Osteoblast (primary cell): ENCODE data around the gene NOL7. TPM values are rescaled to one million over a fixed set of nuclear protein-coding genes. Genes with fewer than 3 reads are reported as not detected.
A peak's percentile ranks its signal among the peaks of the same experiment; 100 is the strongest.

ENCODE experiments used
- DNase-seq: peaks from one replicate; pipeline ENCODE4 v3.0.0; 2011; ENCODE audit warnings: low spot score, mixed read lengths; ENCODE audit not compliant: insufficient read length; ENCODE audit errors: missing footprints
- H2AFZ ChIP-seq: 2 replicates; pipeline ENCODE4 v1.6.0; 2011; ENCODE audit warnings: mild to moderate bottlenecking, low read length
- H3K27ac ChIP-seq: 2 replicates; pipeline ENCODE4 v1.5.1; 2011; ENCODE audit warnings: mild to moderate bottlenecking, low read depth, low read length, moderate library complexity
- H3K27me3 ChIP-seq: 2 replicates; pipeline ENCODE4 v1.6.0; 2012; ENCODE audit warnings: mild to moderate bottlenecking, control low read depth, inconsistent platforms, low read length, moderate library complexity; ENCODE audit not compliant: insufficient read depth
- H3K36me3 ChIP-seq: 2 replicates; pipeline ENCODE4 v1.5.1; 2011; ENCODE audit warnings: mild to moderate bottlenecking, low read length, control low read depth, moderate library complexity; ENCODE audit not compliant: insufficient read depth
- H3K4me1 ChIP-seq: 2 replicates; pipeline ENCODE4 v1.5.1; 2011; ENCODE audit warnings: mild to moderate bottlenecking, low read length, control low read depth, moderate library complexity; ENCODE audit not compliant: insufficient read depth
- H3K4me2 ChIP-seq: 2 replicates; pipeline ENCODE4 v1.6.0; 2011; ENCODE audit warnings: mild to moderate bottlenecking, low read length; ENCODE audit not compliant: insufficient read depth
- H3K4me3 ChIP-seq: fragments of 200-600 bp; sonication (generic); 3 replicates; pipeline ENCODE4 v1.5.1; 2012; ENCODE audit warnings: mild to moderate bottlenecking, low read length, inconsistent platforms; ENCODE audit not compliant: insufficient read depth
- H3K79me2 ChIP-seq: 2 replicates; pipeline ENCODE4 v1.6.0; 2012; ENCODE audit warnings: mild to moderate bottlenecking, low read length, control low read depth, inconsistent platforms; ENCODE audit not compliant: insufficient read depth
- H3K9me3 ChIP-seq: 2 replicates; pipeline ENCODE4 v1.5.1; 2011; ENCODE audit warnings: low read depth, low read length, control low read depth
- H4K20me1 ChIP-seq: 2 replicates; pipeline ENCODE4 v1.6.0; 2012; ENCODE audit warnings: mild to moderate bottlenecking, low read length, control low read depth; ENCODE audit not compliant: insufficient read depth
- total RNA-seq: library from RNA; depleted of rRNA; stranded (reverse); fragments of >200 nt; gene quantifications from 2 replicates; pipeline ENCODE4 v1.2.3, GENCODE V29; 2012
- TF ChIP-seq, protein P1 (sequence below): IDR thresholded peaks from 2 replicates; pipeline ENCODE4 v1.5.1; 2011; ENCODE audit warnings: mild to moderate bottlenecking, low read depth, low read length, moderate library complexity; ENCODE audit errors: extremely low read depth

The NOL7 gene
- total RNA-seq = 43.0 and 44.9 TPM in 2 replicates

DNA sequence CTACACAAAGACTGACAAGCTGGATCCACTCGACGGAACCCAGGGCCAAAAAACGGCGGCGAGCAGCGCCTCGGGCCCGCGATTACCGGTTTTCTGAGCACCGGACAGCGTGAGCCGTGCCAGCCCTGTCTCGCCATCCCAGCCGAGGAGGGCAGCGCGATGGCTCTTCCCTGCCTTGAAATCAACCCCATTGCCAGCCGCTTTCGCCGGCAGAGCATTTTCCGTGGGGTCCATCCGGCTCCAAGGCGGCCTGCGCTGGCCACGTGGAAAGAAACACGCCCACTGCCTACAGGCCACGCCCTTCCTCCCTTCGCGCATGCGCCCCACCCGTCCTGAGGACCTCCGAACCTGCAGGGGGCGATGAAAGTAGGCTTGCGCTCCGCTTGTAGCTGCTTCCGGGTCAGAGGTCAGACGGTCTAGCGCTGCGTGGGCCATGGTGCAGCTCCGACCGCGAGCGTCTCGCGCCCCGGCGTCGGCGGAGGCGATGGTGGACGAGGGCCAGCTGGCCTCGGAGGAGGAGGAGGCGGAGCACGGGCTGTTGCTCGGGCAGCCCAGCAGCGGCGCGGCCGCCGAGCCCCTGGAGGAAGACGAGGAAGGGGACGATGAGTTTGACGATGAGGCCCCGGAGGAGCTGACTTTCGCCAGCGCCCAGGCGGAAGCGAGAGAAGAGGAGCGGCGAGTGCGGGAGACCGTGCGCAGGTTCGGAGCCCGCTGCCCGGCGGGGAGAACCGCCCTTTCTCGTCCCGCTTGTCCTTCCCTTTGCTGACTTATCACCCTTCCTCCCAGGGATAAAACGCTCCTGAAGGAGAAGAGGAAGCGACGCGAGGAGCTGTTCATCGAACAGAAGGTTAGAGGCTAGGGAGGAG lies at the start of gene NOL7:
Gene NOL7 (plus strand): TSS at position 410 of the 866 bp plus-strand sequence. CDS start 24 bp downstream, at position 434.
- Histone ChIP-seq H3K27ac (peak within 1 kb of the TSS; percentile 98), H3K4me3 (peak within 1 kb of the TSS; percentile 99), H2AFZ (peak within 1 kb of the TSS; percentile 95), H3K27me3 (no peaks in the 10 kb centered on the region), H3K36me3 (peaks cover 34% of the 10 kb centered on the region), H4K20me1 (peaks cover 14% of the 10 kb centered on the region), H3K79me2 (peaks cover 37% of the 10 kb centered on the region), H3K9me3 (no peaks in the 10 kb centered on the region), H3K4me1 (peaks cover 32% of the 10 kb centered on the region), H3K4me2 (peak within 1 kb of the TSS; percentile 81)
- DNase-seq = peak; percentile 96
- TF ChIP-seq, protein P1, sequence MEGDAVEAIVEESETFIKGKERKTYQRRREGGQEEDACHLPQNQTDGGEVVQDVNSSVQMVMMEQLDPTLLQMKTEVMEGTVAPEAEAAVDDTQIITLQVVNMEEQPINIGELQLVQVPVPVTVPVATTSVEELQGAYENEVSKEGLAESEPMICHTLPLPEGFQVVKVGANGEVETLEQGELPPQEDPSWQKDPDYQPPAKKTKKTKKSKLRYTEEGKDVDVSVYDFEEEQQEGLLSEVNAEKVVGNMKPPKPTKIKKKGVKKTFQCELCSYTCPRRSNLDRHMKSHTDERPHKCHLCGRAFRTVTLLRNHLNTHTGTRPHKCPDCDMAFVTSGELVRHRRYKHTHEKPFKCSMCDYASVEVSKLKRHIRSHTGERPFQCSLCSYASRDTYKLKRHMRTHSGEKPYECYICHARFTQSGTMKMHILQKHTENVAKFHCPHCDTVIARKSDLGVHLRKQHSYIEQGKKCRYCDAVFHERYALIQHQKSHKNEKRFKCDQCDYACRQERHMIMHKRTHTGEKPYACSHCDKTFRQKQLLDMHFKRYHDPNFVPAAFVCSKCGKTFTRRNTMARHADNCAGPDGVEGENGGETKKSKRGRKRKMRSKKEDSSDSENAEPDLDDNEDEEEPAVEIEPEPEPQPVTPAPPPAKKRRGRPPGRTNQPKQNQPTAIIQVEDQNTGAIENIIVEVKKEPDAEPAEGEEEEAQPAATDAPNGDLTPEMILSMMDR = peak; percentile 93

DNA sequence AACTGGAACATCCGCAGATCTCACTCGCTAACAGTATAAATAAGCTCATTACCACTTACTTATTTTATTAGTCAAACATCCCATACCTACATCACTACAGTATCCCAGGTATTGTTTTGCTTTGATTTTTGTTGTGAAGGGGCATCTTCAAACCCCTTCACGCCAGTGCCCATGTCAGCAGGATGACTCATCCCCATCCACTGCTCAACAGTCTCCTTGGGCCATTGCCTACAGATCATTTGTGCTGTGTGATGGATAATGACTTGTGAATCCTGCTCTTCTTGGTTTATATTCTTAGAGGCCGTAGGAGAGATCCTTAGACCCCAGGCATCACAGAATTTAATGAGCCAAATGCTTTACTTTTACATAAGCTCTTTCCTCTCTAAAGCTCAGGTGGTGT lies 49.2 kb upstream of the NOL7 start:
- Histone ChIP-seq H3K9me3 (no peaks in the 10 kb centered on the region), H3K4me1 (no peaks in the 10 kb centered on the region), H2AFZ (no peak overlapping the region), H3K36me3 (no peaks in the 10 kb centered on the region), H3K79me2 (no peaks in the 10 kb centered on the region), H3K27me3 (no peaks in the 10 kb centered on the region), H4K20me1 (no peaks in the 10 kb centered on the region), H3K27ac (no peak overlapping the region), H3K4me3 (no peak overlapping the region), H3K4me2 (no peak overlapping the region)
- no peak for DNase-seq
- TF ChIP-seq, protein P1 = no peak

DNA sequence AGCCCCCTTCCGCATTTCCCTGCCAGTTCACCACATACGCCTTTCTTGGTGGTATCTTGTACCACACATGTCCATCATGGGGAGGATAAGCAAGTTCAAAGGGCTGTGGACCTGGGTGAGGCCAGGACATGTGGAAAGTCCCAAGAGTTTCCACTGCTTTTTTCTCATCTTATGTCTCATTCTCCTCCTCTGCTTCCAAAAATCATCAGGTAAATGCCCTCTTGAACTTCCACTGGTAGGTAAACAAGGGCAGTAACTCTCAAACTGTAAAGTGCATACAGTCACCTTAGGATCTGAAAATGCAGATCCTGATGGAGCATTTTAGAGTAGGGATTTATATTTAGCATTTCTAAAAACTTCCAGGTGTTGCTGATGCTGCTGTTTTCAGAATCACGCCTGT lies 48.6 kb upstream of the NOL7 start:
- Histone ChIP-seq H3K4me2 (no peak overlapping the region), H2AFZ (no peak overlapping the region), H3K27ac (no peak overlapping the region), H3K4me1 (no peaks in the 10 kb centered on the region), H3K36me3 (no peaks in the 10 kb centered on the region), H4K20me1 (no peaks in the 10 kb centered on the region), H3K9me3 (no peaks in the 10 kb centered on the region), H3K27me3 (no peaks in the 10 kb centered on the region), H3K4me3 (no peak overlapping the region), H3K79me2 (no peaks in the 10 kb centered on the region)
- DNase-seq = no peak
- TF ChIP-seq, protein P1 = no peak

DNA sequence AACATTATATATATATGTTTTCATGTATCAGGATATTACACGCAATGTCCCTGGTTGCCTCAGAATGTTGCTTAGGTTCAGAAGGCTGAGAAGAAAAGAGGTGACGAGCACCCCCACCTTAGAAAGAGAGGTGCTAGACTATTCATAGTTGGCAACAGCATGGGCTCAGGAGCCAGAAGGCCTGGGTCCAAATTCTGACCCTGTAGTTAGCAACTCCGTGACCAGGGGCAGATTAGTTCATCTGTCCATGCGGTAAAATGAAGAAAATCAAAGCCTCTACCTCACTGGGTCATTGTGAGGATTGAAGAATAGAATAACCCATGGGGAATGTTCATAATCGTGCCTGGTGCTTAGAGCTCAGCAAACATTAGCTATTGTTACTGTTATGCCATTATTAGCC lies 46.2 kb upstream of the NOL7 start:
- no peaks in the 10 kb centered on the region for H3K27me3 ChIP-seq
- no peaks in the 10 kb centered on the region for H3K36me3 ChIP-seq
- no peaks in the 10 kb centered on the region for H3K79me2 ChIP-seq
- no peaks in the 10 kb centered on the region for H4K20me1 ChIP-seq
- no peak overlapping the region for H3K4me3 ChIP-seq
- no peak overlapping the region for H3K27ac ChIP-seq
- no peak overlapping the region for H2AFZ ChIP-seq
- TF ChIP-seq, protein P1 = no peak
- no peak for DNase-seq
- no peaks in the 10 kb centered on the region for H3K9me3 ChIP-seq
- H3K4me2 ChIP-seq = no peak overlapping the region
- peaks cover 6% of the 10 kb centered on the region for H3K4me1 ChIP-seq
